NCI-H2107 treated with DMSO at 0.1 percent for 48 hours (cell line): Measurements from ENCODE around the gene LUZP2.

Source experiments
- DNase-seq: peaks from one replicate; lab custom pipeline; 2025; ENCODE audit not compliant: unreplicated experiment; lab: John Stamatoyannopoulos, UW

The LUZP2 gene

DNA sequence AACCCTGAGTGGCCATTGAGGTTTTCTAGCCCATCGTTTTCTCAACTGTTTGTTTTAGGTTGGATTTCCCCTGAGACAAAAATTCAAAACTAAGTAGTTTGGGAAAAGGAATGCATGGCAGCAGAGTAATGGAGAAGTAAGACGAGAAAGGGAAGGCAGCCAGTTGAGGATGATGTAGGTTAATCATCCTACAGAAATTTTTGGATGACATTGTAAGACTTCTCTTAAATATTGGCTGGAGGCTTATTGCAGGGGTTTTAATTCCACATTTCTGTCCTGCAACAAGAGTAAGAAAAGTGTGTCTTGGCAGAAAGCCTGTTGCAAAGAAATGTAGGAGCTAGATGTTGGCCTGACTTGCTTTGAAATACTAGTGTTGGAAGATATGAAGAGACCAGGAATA is 308.8 kb downstream of the LUZP2 start:
- DNase-seq: no peak

DNA sequence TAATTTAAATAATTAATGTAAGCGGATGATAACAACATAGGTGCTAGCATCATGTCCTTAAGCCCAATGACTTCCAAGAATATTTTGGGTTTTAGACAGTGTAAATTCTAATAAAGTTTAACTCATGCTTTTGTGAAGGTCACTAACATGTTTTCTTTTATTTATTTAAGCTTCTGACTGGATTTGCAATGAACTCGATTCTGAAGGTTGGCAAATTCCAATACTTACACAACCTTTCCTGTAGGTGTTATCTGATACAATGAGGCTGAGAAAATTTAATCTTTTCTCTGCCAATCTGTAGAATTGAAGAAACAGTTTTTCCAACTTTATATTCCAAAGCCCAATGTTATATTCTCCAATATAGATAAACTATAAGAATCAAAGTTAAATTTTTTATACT is 311.3 kb downstream of the LUZP2 start:
- no peak for DNase-seq

DNA sequence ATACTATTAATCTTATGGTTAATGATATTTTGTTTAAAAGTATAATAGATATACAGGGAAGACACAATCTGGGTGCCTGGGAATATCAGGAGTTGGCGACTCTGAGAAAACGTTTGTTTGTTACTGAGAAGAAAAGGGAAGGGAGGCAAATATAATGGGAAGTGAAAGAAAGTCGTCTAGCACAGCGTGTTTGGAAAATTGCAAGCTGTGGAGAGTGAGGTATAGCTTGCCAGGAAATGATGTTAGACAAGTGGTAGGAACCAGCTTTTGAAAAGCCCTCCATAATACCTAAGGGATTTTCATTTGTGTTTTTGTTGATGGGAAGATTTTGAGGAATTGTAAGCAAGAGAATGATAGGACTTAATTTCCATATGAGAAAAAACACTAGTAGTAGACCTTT is 322.2 kb downstream of the LUZP2 start:
- DNase-seq: no peak

DNA sequence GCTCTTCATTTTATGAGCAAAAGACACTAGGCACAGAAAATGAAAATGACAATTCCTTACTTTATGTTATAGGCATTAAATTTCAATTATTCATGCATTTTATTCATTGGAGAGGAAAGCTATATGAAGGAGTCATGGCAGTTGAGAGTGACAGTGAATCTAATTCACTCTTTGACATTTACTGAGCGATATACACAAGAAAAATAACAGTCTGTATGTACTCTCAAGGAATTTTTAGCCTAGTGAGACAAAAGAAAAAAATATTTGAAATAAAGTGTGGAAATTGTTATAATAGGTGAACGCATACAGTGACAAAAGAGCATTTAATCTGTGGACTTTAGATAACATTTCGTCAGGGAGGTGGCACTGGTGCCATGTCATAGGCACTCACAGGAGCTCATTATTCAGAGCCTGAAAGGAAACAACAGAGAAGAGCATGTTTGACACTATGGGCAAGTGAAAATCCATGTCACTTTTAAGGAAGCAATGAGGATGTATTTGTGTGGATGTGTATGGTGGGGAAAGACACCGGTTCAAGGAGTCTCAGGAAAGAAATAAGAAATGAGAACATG is 323.1 kb downstream of the LUZP2 start:
- DNase-seq: no peak

DNA sequence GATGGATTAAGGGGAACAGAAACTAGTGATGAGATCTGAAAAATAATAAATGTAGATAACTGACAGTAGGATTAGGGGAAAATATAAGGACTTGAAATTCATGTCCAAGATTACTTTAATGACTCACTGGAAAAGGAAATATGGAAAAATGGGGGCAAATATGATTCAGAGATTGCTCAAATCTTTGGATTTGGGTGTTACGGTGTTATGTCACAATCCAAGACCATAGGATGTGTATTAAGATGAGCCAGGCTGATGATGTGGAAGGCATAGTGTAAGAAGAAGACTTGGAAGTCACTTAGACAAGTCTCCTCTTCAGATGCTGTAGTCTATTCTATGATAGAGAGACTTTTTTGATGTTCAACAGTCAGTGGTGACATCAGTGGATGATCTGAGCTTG is 323.7 kb downstream of the LUZP2 start:
- no peak for DNase-seq

DNA sequence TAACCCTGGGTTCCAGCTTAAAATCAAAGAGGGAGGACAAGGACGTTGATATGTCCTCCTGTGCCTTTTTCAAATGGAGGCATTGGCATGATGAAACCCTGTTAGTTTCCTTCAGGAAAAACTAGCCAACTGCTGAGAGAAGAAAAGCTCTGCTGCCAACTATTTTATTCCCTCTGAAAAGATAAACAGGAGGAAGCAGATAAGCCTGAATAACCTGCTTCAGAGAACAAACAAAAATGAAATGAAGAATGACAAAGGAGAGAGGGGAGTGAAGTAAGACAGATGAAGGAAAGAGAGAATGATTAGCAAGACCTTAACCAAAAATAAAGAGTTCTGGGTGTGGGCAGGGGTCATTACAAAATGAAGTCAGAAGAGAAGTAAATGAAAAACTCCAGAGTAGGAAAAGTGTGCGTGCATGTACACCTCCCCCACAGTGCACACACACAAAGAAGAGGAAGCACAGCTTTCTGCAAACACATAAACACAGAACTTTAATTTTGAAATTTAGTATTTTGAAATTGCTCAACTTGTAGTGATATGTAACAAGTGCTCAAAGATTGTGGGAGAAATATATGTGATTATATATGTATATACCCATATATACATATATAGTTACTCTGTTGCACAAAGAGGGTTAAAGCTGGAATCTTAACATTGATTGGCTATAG is 332.2 kb downstream of the LUZP2 start:
- no peak for DNase-seq

DNA sequence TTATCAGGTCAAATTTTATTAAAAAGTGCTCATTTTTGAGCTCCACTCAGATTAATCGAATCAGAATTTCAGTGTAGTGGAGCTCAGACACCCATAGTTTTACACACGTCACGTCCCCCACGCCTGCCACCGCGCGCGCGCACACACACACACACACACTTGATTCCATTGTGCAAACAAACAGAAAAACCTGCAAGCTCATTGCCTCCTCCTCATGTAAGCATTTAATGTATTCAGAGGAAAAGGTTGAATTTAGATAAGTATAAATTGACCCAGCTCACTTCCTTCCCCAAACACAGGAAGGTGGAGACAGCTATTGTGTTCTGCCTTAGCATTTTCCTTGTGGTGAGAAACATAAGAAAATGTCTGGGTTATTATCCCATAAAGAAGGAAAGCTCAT is 336.7 kb downstream of the LUZP2 start:
- DNase-seq: no peak

DNA sequence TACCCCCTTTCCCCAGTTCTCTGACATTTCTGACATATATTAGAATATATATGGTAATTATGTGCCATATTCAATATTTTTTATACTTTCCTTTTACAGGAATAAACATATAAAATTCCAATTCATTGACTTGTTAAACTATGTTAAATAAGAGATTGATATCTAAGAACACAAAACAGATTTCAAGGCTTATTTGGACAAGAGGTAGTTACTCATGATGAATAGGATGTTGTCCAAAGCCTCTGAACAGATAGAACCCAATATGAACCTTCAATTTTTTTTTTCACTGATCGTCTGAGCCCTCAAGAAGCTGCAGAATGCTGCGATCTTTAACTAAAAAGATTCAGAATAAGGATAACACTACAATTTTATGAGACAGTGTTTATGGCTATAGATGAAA is 340.3 kb downstream of the LUZP2 start:
- no peak for DNase-seq

DNA sequence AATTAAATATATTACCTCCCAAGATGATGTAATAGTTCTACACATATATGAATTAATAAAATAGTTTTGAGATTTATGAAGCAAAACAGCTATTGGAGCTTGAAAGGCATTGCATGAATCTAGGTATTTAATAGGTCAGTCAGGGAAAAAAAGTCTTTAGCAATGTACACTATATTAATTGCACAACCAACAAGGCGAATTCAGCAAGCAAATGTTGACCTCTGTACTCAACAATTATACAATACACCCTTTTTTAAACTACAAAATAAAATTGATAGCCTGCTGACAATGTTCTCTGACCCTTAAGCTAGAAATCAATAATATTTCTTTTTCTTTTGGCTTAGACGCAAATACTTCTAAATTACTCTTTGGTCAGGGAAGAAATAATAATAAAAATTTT is 345.5 kb downstream of the LUZP2 start:
- DNase-seq: no peak

DNA sequence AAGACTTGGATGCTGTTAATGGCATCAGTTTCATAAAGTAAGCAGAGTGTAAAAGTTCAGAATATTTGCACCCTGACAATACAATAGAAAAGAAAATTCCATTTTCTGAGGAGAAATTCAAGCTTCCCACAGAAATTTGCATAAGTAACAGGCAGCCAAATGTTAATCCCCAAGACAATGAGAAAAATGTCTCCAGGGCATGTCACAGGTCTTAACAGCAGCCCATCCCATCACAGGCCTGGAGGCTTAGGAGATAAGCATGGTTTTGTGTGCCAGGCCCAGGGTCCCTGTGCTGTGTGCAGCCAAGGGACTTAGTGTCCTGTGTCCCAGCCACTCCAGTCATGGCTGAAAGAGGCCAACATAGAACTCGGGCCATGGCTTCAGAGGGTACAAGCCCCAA is 347.6 kb downstream of the LUZP2 start:
- no peak for DNase-seq

DNA sequence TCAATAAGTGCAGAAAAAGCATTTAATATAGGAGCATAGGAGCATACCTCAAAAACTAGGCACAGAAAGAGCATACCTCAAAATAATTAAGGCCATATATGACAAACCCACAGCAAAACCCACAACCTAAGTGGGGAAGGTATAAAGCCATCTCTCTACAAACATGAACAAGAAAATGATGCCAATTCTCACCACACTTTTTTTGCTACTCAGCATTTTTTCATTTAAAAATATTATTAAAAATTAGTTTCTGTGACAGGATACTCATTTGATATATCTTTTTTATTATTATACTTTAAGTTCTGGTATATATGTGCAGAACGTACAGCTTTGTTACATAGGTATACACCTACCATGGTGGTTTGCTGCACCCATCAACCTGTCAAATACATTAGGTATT is 352.0 kb downstream of the LUZP2 start:
- DNase-seq: no peak

DNA sequence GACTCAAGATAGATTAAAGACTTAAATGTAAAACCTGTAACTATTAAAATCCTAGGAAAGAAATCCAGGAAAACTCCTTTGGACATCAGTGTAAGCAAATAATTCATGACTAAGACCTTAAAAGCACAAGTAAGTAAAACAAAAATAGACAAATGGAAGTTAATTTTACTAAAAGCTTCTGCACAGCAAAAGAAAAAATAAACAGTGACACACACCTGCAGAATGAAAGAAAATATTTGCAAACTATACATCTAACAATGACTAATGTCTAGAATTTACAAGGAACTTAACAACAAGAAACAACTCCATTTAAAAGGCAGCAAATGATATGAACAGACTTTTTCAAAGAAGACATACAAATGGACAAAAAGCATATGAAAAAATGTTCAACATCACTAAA is 359.1 kb downstream of the LUZP2 start:
- DNase-seq: no peak

DNA sequence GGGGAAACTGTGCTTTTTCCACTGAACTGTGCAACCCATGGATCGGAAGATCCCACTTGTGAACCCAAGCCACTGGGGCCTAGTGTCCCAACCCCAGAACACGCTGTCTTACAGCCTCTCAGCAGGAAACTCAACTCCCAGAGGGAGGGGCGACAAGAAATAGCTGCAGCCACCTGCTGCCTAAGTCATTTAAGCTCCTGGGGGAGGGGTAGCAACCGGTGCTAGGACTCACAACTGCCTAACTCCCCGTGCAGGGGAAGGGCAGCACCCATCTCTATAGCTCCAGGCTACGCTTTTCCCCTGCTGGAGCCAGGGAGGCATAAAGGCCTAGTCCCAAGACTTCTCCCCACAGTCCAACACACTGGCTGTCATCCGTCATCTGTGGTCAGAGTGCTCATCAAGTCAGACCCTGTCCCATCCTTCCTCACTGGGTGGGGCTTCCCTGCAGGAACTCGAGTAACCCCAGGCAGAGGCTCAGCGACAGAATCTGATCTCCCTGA is 363.0 kb downstream of the LUZP2 start:
- no peak for DNase-seq

DNA sequence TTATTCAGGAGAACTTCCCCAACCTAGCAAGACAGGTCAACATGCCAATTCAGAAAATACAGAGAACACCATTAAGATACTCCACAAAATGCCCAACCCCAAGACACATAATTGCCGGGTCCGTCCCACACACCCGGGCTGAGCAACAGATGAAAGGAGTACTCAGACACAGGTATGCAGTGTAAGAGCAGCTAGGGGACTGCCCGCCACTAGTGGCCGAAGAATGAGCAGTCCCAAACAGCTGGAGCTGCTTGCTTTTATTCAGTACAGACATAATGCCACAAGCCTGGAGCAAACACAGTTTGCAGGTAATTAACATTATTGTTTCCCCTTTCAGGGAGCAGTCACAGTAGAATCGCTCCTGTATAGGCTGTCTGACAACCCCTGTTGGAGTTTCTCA is 364.6 kb downstream of the LUZP2 start:
- no peak for DNase-seq

DNA sequence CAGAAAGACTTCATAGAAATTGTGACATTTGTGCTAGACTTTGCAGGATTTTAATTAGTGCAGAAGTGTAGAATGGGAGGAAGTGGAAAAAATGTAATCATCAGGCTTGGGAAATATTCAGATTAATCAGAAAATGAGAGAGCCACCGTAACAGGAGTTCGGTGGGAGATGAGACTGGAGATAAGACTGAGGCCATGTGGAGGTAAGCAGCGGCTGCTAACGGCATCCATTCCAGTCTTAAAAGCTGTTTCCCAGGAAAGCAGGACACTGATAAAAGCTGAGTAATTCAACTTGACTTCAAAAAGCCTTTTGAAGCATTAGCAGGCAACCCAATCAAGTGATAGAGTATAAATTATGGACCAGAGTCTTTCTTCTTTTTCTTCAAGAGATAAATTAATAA is 369.9 kb downstream of the LUZP2 start:
- no peak for DNase-seq

DNA sequence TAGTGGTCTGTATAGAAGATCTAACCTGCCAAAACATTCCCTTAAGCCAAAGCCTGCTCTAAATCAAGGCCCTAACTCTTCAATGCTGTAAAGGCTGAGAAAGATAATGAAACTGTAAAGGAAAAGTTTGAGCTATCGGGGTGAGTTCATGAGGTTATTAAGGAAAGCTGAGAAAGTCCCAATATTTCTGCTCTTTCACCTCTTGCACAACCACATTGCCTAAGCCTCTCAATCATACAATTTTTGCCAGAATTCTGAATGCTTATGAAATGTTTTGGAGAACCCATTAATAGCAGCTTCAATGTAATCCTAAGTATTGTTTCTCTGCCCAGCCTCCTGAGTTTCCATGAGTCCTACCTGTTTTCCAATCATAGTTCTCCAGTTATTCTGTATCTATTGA is 373.2 kb downstream of the LUZP2 start:
- DNase-seq: no peak

DNA sequence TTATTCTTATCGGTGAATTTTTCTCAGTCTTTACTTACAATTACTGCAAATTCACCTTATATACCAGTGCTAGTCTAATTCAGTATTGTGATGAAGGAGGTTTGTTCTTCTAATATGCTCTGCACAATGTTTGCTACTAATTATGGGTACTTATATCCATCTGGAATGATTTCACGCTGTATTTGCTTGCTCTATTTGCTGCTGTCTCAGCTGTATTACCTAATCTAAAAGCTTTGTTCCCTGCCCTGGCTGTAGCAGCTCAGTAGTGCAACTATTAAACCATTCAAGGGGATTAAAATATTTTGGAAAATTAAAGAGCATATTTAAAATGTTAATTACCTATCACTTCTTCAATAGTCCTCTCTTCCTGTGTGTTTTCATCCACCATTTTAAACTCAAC is 375.3 kb downstream of the LUZP2 start:
- DNase-seq: no peak

DNA sequence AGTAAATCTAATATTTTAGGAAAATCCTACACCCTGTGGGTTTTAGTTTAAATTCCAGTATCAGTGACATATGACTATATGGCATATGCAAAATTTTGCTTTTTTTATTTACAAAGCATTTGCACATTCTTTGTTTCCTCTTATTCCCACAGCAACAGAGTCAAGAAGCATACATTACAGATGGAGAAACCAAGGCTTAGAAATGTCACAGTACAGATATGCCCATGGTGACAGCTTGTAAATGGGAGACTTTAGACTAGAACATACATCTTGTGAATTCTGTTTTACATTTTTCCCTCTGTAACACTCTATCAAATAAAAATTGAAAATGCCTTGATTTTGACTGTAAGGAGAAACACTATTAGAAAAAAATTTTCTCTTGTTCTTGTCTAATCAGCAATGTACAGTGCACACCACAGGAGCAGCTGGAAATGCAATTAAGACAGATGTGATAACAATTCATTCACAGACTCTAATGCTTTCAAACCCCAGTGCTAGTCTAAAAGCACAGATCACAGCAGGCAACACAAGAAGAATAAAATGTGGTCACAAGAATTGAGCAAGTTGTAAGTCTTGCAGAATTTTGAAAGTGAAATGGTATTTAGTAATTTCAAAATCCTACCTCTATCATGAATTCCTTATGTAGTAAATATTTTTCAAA is 375.9 kb downstream of the LUZP2 start:
- DNase-seq: no peak

DNA sequence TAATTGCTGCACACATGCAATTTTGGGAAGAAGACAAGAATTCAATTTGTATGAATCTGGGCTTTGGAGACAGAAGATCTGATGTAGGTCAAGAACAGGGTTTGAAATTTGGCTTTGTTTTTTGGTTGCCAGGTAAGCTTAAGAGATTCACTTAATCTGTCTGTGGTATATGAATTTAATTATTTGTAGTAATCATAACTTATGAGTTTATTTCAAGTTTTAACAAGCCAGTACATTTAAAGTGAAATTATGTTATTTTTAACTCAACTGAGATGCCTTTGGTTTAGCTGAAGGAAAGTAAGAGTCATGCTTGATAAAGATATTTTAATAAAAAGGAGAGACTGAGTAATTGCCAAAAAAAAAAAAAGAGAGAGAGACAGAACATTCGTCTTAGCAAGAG is 384.1 kb downstream of the LUZP2 start:
- no peak for DNase-seq

DNA sequence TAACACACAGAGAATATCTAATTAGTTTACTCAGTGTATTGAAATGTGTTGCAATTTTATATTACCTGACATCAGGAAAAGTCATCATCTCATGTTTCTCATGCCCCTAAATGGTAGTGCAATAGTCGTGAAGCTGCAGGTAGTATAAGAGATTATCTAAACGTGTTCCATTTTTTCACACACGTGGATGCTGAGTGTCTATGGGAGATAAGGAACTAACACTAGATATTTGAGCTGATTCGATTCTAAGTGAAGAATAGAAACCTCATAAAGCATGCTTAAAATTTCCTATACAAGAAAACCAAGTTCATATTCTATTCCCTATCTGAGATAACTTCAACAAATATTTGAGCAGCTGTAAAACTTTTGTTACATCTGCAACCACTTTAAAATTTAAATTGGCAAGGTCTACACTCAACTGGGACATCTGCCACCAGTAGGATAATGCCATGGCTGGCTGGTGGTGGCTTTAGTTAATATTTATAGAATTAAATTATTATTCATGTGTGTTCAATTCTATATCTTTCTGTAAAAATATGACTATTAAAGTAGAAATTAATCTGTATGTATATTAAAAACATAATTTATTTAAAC is 388.8 kb downstream of the LUZP2 start:
- DNase-seq: no peak

DNA sequence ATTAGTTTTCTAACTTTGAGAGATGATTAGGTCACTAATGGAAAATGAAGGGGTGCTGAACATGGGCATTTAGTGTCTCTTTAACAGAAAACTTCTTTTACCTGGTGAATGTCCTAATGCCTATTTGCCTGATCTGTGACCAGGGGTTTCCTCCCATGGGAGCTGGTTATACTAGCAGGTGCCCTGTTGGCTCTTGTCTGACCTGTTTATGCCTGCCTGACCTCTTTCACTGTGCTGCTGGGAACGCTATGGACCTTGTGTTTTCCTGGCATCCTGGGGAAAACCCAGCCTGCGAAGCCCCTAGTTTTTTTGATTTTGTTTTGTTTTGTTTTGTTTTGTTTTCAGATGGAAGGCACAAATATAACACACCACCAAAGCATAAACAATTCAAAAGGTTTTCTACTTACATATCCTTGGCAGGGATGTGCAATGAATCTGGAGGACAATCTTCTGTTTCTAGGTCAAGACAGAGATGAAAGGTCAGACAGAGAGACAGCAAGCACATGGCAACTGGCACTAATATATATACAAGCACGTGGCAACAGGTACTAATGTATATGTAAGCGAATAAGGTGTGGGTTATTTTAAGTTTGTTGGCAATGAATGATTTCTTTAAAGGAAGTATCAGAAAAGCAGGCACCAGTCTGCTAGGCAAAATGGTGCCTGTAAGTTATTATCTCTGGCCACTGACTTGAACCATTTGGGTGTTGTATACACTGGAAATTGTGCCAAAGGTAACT is 390.2 kb downstream of the LUZP2 start:
- DNase-seq: no peak

DNA sequence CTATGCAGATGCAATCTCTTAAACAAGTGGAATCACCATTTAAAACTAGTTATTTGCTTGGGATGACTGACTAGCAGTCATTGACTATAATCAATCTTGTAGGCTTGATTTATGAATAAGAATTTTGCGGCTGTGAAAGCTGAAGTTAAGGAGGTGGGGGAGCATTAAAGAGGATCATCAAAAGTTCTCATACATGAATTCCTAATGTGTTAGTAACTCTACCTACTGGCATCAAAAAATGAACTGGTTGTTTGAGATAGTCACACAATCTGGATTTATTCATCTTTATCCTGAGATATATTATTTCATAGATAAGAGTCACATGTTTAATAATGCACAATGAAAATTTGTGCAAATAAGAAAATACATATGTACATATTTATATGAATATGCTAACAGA is 393.6 kb downstream of the LUZP2 start:
- DNase-seq: no peak
